Breast epithelium (tissue), 4 donors: ENCODE data around the gene CPNE9. TPM values are rescaled to one million over a fixed set of nuclear protein-coding genes. Genes with fewer than 3 reads are reported as not detected.

Experiments used
- DNase-seq, 2 donors: peaks; one replicate each; pipeline ENCODE4 v3.0.0-alpha.2; 2019; ENCODE audit warnings: low spot score in 2 of 2
- H3K27ac ChIP-seq, 2 donors: fragments of 200-600 bp; sonication (generic) in 1 of 2; one replicate each; pipeline ENCODE4 v1.5.1; 2016 to 2019; ENCODE audit warnings: mild to moderate bottlenecking in 1 of 2
- H3K27me3 ChIP-seq, 2 donors: fragments of 200-600 bp; sonication (generic) in 1 of 2; one replicate each; pipeline versions ENCODE4 v1.5.1 to v1.6.0; 2017 to 2019; ENCODE audit warnings: control low read depth in 1 of 2, mild to moderate bottlenecking in 1 of 2
- H3K36me3 ChIP-seq: fragments of 200-600 bp; one replicate; pipeline ENCODE4 v1.5.1; 2019
- H3K4me1 ChIP-seq, 2 donors: fragments of 200-600 bp; sonication (generic); one replicate each; pipeline ENCODE4 v1.5.1; 2016 to 2019; ENCODE audit warnings: control low read depth in 1 of 2
- H3K4me3 ChIP-seq, 3 donors: fragments of 200-600 bp; sonication (generic); 1 replicate in 2 of 3; 2 replicates in 1 of 3; pipeline ENCODE4 v1.5.1; 2016 to 2019; ENCODE audit warnings: mild to moderate bottlenecking in 3 of 3, moderate library complexity in 2 of 3
- H3K9me3 ChIP-seq, 2 donors: fragments of 200-600 bp; sonication (generic) in 1 of 2; one replicate each; pipeline ENCODE4 v1.5.1; 2016 to 2019; ENCODE audit warnings: control low read depth in 1 of 2
- CTCF ChIP-seq, 3 donors: fragments of 450-650 bp; IDR thresholded peaks; one replicate each; pipeline ENCODE4 v1.5.1; 2016 to 2017; ENCODE audit warnings: antibody characterized with exemption in 3 of 3, mild to moderate bottlenecking in 3 of 3, moderate library complexity in 3 of 3
- POLR2A ChIP-seq: fragments of 450-650 bp; IDR thresholded peaks from one replicate; pipeline ENCODE4 v1.6.1; 2016; ENCODE audit warnings: antibody characterized with exemption, mild to moderate bottlenecking, moderate library complexity
- POLR2AphosphoS5 ChIP-seq, 3 donors: sonication (generic); formaldehyde crosslinking; IDR thresholded peaks; one replicate each; pipeline ENCODE4 v1.6.1; 2017; ENCODE audit warnings: antibody characterized with exemption in 3 of 3
- intact Hi-C: fragments of 100-400 bp; cut with DNase I; formaldehyde crosslinking; loops from one replicate; pipeline ENCODE4 v1.15.1; 2023; ENCODE audit warnings: low total_unique reads
- total RNA-seq, 3 donors: library from RNA; depleted of rRNA; stranded (reverse); fragments of >200 nt; gene quantifications; one replicate each; pipeline ENCODE4 v1.1.0, GENCODE V29; 2016

CPNE9 gene
- total RNA-seq, 3 donors from 2014 or later, result not detected

DNA sequence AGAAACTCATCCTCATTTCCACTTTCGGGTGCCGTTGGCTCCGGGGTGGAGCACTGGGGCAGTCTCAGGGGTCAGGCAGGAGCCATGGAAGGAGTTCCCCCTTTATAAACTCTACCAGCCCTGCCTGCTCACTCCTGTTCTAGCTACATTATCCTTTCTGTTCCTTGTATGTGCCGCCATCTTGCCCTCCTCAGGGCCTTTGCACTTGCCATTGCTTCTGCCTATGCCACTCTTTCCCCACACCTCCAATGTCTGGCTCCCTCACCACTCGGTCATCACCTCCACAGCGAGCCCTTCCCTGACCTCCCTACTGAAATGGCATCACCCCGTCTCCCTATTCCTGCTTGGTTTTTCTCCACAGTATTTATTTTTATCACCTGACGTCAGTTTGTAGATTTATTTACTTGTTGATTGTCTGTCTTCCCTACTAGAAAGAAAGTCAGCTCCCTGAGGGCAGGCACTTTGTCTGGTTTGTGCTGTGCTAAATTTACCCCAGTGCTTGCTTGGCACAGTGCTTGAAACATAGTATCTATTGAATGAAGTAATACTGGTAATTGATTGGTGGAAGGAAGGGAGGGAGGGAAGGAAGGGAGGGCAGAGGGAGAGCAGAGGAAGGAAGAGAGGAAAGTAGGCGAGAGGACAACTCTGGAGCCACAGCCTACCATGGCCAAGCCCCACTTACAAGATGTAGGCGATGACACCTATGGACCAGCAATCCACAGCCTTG is 57.3 kb downstream of the CPNE9 start:
- no peak for TF ChIP-seq POLR2AphosphoS5 (IDR thresholded peaks at IDR 0.05)
- TF ChIP-seq POLR2A, result no peak
- no peak for TF ChIP-seq CTCF (IDR thresholded peaks at IDR 0.05)
- no peaks in the 10 kb centered on the region for H3K36me3 ChIP-seq

GRCh38 chr3:9761919-9762318 is 58.3 kb downstream of the CPNE9 start:
- Histone ChIP-seq H3K4me3 (no peak overlapping the region), H3K4me1 (no peaks in the 10 kb centered on the region), H3K36me3 (no peaks in the 10 kb centered on the region), H3K27me3 (no peaks in the 10 kb centered on the region), H3K9me3 (no peaks in the 10 kb centered on the region), H3K27ac (no peak overlapping the region)
- no peak for DNase-seq
- intact Hi-C loops, result no loop called here
- TF ChIP-seq CTCF (IDR thresholded peaks at IDR 0.05) (no peak), POLR2AphosphoS5 (IDR thresholded peaks at IDR 0.05) (no peak), POLR2A (no peak)

More for the DNA sequence above, 57.3 kb downstream of the CPNE9 start:
- Histone ChIP-seq H3K4me3 (no peak overlapping the region), H3K27me3 (no peaks in the 10 kb centered on the region), H3K27ac (no peak overlapping the region), H3K4me1 (no peaks in the 10 kb centered on the region), H3K9me3 (no peaks in the 10 kb centered on the region)
- intact Hi-C loops, result no loop called here
- DNase-seq, result no peak

DNA sequence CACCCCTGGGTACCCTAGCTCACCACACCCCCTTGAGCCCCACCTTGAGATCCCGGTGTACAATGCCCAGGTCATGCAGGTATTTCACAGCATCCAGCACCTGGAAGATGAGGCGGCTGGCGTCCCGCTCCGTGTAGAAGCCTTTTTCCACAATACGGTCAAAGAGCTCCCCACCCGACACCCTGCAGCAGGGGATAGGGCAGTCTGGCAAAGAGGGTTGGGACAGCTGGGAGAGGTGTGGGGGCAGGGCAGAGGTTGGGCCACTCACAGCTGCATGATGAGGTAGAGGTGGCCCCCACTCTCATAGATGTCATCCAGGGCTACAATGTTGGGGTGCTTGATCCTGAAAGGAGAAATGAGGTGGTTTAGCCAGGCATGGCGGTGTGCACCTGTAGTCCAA is 59.2 kb downstream of the CPNE9 start:
- Histone ChIP-seq H3K4me3 (no peak overlapping the region), H3K27ac (no peak overlapping the region), H3K27me3 (no peaks in the 10 kb centered on the region), H3K9me3 (no peaks in the 10 kb centered on the region), H3K4me1 (no peaks in the 10 kb centered on the region), H3K36me3 (no peaks in the 10 kb centered on the region)
- no peak for DNase-seq
- no peak for TF ChIP-seq CTCF (IDR thresholded peaks at IDR 0.05)
- no peak for TF ChIP-seq POLR2AphosphoS5 (IDR thresholded peaks at IDR 0.05)
- no peak for TF ChIP-seq POLR2A
- intact Hi-C loops, result no loop called here

GRCh38 chr3:9765865-9766264 is 62.2 kb downstream of the CPNE9 start:
- TF ChIP-seq POLR2A (no peak), CTCF (IDR thresholded peaks at IDR 0.05) (no peak), POLR2AphosphoS5 (IDR thresholded peaks at IDR 0.05) (no peak)
- Histone ChIP-seq H3K4me3 (no peak overlapping the region), H3K27ac (no peak overlapping the region), H3K36me3 (no peaks in the 10 kb centered on the region), H3K4me1 (peaks cover 0 to 3% of the 10 kb centered on the region in 2 donors), H3K9me3 (no peaks in the 10 kb centered on the region), H3K27me3 (no peaks in the 10 kb centered on the region)
- no peak for DNase-seq
- intact Hi-C loops, result no loop called here

DNA sequence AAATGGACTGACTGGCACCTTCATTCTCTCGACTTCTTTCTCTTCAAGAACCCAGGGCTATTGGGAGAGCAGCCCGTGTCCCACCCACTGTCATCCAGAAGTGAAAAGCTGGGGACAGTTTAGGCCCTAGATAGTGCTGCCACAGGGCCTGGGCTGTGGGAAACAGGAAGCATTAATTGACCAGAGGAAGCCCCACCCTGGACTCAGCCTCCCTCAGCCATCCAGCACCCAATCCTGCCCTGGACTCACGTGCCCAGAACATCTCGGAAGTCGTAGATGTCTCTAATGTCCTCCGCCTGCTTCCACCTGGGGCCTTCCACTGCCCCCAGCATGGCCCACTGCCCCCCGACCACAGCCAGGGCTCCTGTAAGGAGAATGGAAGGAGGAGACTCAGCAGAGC is 63.8 kb downstream of the CPNE9 start:
- Histone ChIP-seq H3K27me3 (no peaks in the 10 kb centered on the region), H3K4me3 (no peak overlapping the region), H3K27ac (peak overlapping the region in 1 of 2 donors; percentile 22), H3K9me3 (no peaks in the 10 kb centered on the region), H3K36me3 (no peaks in the 10 kb centered on the region), H3K4me1 (peaks cover 0 to 3% of the 10 kb centered on the region in 2 donors)
- DNase-seq, result no peak
- TF ChIP-seq POLR2AphosphoS5 (IDR thresholded peaks at IDR 0.05) (no peak), POLR2A (no peak)
- intact Hi-C loops, result no loop called here
